PC-3 (cell line): ENCODE measurements around the gene CUTA.
"Not testable (repeated sequence)": the region's sequence is repeated elsewhere in the genome, so short reads cannot be mapped to it uniquely, and the experiment has no call there.

Experiments used
- EZH2 ChIP-seq: fragments of 300-600 bp; sonication (generic); IDR thresholded peaks from one replicate; pipeline ENCODE4 v1.6.1; 2017; ENCODE audit warnings: antibody characterized with exemption, mild to moderate bottlenecking, low read length; ENCODE audit not compliant: unreplicated experiment
- EZH2phosphoT487 ChIP-seq: fragments of 300-600 bp; sonication (generic); IDR thresholded peaks from 2 replicates; pipeline ENCODE4 v1.6.1; 2018; ENCODE audit warnings: mild to moderate bottlenecking, antibody characterized with exemption, low read length, borderline replicate concordance
- TF ChIP-seq, protein P1 (sequence below): fragments of 300-600 bp; sonication (generic); conservative IDR thresholded peaks from 2 replicates; pipeline ENCODE4 v1.5.1; 2017; ENCODE audit warnings: antibody characterized with exemption, low read depth, mild to moderate bottlenecking, low read length

DNA sequence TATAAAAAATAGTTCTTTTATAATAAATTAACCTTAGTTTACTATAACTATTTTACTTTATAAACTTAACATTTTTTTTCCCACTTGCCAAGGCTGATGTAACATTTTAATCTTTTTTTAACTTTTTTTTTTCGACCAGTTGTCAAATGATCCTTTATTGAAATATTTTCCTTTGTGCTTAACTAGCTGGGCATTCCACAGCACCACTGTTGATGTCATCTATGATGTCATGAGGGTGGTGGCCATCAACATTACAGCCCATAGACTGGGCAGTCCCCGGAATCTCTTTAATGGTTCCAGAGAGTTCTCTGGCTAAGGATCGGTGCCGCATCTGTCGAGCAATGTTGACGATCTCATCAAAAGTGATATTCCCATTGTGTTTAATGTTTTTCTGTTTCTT lies 18.0 kb downstream of the CUTA start:
- TF ChIP-seq, protein P1, sequence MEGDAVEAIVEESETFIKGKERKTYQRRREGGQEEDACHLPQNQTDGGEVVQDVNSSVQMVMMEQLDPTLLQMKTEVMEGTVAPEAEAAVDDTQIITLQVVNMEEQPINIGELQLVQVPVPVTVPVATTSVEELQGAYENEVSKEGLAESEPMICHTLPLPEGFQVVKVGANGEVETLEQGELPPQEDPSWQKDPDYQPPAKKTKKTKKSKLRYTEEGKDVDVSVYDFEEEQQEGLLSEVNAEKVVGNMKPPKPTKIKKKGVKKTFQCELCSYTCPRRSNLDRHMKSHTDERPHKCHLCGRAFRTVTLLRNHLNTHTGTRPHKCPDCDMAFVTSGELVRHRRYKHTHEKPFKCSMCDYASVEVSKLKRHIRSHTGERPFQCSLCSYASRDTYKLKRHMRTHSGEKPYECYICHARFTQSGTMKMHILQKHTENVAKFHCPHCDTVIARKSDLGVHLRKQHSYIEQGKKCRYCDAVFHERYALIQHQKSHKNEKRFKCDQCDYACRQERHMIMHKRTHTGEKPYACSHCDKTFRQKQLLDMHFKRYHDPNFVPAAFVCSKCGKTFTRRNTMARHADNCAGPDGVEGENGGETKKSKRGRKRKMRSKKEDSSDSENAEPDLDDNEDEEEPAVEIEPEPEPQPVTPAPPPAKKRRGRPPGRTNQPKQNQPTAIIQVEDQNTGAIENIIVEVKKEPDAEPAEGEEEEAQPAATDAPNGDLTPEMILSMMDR = not testable (repeated sequence)
- TF ChIP-seq EZH2, EZH2phosphoT487: not testable (repeated sequence)
